ENCODE data around the gene GINS3.

DNA sequence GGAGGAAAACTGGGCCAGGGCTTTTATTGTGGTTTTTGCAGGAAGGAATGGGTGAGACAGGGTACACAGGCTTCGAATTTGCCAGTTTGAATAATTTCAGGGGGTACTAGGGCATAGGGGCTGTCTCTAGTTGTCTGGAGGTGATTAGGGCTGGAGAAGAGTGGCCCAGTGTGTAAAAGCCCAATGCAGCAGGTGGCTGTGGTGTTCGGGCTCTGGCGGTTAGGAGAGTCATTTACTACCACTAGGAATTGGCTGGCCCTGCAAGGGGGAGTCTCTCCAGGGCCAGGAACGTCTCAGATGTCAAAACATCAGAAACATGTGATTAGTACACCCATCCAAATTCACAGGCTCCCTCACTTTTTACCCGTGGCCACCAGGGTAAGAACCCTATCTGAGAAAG is 50.3 kb downstream of the GINS3 start:
- TF ChIP-seq, protein P1, sequence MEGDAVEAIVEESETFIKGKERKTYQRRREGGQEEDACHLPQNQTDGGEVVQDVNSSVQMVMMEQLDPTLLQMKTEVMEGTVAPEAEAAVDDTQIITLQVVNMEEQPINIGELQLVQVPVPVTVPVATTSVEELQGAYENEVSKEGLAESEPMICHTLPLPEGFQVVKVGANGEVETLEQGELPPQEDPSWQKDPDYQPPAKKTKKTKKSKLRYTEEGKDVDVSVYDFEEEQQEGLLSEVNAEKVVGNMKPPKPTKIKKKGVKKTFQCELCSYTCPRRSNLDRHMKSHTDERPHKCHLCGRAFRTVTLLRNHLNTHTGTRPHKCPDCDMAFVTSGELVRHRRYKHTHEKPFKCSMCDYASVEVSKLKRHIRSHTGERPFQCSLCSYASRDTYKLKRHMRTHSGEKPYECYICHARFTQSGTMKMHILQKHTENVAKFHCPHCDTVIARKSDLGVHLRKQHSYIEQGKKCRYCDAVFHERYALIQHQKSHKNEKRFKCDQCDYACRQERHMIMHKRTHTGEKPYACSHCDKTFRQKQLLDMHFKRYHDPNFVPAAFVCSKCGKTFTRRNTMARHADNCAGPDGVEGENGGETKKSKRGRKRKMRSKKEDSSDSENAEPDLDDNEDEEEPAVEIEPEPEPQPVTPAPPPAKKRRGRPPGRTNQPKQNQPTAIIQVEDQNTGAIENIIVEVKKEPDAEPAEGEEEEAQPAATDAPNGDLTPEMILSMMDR (IDR thresholded peaks at IDR 0.05), result no peak
- TF ChIP-seq POLR2A (IDR thresholded peaks at IDR 0.05), result no peak

Data from adrenal gland (tissue), 5 donors.